Measurements from ENCODE around the gene BCL2L12.
A peak's percentile ranks its signal among the peaks of the same experiment; 100 is the strongest.

Gene BCL2L12

GRCh38 chr19:49664171-49665035 lies 1.3 kb upstream of the BCL2L12 start:
- DNase-seq = peak; percentile 42 to 78

DNA sequence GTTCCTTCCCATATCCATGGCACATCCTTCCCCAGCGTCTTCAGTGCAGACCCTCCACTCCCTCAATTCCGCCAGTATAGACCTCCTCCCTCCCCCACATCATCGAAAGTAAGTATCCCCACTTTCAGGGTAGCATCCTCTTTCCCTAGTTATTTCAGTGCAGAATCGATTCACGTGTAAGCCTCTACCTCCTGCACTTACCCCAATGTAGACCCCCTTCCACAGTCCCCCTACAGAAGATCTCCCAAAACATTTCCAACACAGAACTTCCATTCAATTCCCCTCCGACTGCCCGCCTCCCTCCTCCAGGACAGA lies 740 bp upstream of the BCL2L12 start:
- no peak for DNase-seq

GRCh38 chr19:49666120-49666444 lies 349 bp downstream of the BCL2L12 start:
- DNase-seq = no peak

DNA sequence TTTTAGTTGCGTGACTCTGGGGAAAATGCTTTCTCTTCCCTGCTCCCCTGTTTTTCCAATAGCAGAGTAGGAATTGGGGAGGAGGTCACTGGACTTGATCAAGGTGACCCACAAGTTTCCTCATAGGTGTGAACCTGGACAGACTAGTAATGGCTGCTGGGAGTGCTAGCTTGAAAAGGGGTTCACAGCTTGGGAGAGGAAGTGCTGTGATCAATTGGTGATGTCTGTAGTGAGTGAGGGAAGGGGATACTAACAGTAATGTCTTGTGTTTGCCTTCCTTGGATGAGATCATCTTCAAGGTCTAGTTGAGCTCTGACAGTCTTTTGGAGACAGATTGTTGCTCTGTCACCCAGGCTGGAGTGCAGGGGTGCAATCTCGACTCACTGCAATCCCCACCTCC lies 1.7 kb downstream of the BCL2L12 start:
- DNase-seq = no peak

GRCh38 chr19:49669516-49669915 lies 3.8 kb downstream of the BCL2L12 start:
- DNase-seq = no peak

- DNase-seq = peak; percentile 45 to 79
These were observed 6.6 kb downstream of the BCL2L12 start for GRCh38 chr19:49672131-49672919.

DNA sequence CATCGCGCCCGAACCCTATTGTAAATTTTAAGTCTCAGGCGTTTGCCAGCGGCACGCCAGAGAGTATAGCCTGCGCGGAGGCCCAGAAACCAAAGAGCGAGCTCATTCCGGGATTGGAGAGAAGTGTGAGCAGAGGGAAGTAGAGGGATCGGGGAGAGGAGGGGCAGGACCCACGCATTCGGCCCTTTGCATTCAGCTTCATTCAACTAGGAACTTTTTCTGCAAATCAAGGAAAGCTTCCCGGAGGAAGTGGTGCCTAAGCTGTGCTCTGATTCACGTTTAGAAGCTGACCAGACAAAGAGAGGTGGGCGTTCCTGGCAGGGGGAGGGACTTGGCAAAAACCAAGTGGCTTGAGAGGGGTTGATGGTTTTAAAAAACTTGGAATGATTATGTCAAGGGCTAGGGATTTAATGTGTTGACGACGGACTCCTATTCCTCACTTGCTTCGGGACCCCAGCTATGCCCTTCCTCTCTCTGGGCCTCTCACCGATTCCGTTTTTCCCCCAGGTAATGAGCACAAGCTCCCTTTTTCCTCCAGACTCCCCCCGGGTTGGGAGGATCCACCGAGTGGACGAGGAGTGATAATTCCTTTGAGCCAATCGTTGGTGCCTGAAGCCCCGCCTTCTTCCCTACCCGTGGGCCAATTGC lies 10.5 kb downstream of the BCL2L12 start:
- peak in 1 of 2 experiments; percentile 93 for DNase-seq

DNA sequence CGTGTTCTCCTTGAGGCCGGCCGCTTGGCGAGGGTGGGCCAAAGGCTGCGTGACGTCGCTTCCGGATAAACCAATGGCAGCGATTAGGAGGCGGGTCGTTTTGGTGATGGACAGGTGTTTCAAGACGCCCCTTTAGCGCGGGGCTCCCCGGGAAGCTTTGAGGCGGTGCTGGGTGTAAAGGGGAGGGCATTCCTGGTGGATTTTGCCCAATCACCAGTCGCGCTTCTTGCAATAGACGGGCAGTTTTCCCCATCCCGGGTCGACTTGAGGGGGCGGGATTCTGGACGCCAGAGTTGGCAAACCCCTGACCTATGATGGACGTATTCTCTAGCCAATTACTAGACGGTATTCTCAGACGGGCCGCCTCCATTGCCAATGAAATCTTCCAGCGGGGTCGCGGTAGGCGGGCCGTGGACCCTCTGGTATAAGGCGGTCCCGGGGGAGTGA lies 11.1 kb downstream of the BCL2L12 start:
- DNase-seq = peak; percentile 100

DNA sequence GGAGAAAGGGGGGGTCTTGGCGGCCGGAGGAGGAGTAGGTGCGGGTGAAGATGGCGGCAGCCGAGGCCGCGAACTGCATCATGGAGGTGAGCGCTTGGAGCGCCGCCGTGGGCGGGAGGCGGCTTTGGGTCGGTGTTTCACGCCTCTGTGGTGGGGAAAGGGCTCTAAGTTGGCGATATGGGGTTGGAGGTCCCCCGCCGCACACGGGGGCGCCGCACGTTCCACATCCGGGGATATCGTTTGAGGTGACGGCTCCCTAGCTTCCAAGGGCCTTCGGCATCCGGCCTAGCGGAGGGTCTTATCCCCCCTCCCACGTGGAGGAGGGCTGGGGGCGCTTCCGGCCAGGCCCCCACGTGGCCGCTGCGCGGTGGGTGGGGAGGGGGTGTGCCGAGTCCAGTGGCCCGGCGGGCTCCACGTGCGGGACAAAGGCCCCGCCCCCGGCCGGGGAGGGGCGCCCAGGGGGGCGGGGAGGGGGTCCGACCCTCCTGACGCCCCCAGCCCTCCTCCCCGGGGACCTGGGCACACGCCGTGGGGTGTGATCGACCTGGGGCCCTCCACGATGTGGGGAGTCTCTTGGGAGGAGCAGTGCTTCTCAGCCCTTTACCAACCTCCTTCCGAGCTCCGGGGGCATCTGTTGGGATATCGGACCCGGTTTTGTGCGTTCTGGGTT lies 11.6 kb downstream of the BCL2L12 start, which contains the start of gene PRMT1:
Gene PRMT1, plus strand, starts transcription at position 41 of the 670 bp plus-strand sequence. Its CDS starts 10 bp downstream, at position 51.
- peak; percentile 69 to 81 for DNase-seq

DNA sequence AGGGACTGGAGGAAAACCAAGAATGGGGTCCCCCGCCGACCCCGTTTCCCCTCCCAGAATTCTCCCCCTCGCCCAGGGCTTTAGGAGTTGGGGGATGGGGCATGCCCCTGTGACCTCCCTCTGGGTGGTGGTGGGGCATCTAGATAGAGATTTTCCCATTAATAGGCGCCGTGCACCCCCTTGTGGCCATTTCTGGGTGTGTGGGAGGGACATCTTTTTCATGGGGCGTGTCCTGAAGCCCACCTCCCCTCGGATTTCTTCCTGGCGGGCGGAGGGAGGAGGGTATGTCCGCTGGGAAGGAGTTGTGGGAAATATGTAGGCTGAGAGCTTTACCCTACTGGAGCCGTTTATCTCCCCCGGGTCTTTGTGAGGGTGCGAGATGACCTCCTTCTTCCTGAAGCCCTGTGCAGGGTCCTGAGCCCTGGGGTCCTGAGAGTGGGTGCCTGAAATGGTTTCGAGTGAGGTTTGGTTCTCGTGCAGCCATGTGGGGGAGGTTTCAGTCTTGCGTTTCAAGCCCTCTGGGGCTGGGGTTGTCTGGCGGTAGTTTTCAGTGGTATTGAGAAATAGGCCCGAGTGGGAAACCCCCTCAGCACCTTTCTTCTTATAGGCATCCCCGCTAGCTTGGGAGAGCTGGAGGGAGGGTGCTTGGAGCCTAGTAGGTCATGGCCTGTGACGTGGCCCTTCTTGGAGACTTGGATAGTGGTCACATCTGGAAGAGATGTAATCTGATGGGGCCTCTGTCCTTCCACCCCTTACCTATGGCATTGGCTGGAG lies 12.4 kb downstream of the BCL2L12 start:
- peak; percentile 78 to 86 for DNase-seq

GRCh38 chr19:49678985-49679770 lies 13.4 kb downstream of the BCL2L12 start:
- no peak for DNase-seq

- no peak for DNase-seq
These were observed 14.2 kb downstream of the BCL2L12 start for GRCh38 chr19:49679771-49680413.

DNA sequence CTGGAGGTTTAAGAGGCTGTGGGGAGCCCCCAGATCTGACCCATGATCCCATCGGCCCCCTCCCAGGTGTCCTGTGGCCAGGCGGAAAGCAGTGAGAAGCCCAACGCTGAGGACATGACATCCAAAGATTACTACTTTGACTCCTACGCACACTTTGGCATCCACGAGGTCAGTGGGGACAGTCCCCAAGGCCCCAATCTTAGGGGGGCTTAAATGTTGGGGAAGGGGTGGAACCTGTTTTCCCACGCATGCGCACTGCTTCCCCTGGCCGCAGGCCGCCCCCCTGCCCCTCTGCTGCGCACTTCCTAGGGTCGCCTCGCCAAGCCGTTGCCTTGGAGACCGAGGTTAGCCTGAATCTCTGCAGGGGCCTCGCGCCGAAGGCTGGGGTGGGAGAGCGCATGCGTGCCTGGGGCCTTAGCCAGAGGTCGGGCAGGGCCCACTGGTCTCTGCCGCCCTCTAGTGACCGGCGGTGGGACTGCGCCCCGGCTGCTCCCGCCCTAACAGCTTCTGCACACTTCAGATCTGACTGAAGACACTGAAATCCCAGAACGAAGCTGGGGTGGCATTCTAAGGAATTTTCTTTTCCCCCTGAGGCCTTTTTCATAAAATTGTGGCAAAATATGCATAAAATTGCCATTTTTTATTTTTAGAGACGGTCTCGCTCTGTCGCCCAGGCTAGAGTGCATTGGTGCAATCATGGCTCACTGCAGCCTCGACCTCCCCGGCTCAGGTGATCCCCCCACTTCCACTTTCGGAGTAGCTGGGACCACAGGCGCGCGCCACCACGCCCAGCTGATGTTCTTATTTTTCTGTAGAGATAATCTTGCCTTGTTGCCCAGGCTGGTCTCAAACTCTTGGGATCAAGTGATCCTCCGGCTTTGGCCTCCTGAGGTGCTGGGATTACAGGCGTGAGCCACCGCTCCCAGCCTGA lies 15.0 kb downstream of the BCL2L12 start:
- DNase-seq = peak; percentile 82 to 94

DNA sequence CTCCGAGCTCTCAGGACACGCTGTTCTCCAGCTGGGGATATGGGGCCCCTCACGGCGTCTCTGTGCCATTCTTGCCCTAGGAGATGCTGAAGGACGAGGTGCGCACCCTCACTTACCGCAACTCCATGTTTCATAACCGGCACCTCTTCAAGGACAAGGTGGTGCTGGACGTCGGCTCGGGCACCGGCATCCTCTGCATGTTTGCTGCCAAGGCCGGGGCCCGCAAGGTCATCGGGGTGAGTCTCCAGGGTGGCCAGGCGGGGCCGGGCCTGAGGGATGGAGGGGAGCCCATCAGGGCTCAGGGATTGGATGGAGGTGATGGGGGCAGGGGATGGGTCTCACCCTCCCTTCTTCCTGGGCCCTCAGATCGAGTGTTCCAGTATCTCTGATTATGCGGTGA lies 16.1 kb downstream of the BCL2L12 start:
- no peak for DNase-seq

- DNase-seq = no peak
These were observed 16.5 kb downstream of the BCL2L12 start for GRCh38 chr19:49682274-49682673.

DNA sequence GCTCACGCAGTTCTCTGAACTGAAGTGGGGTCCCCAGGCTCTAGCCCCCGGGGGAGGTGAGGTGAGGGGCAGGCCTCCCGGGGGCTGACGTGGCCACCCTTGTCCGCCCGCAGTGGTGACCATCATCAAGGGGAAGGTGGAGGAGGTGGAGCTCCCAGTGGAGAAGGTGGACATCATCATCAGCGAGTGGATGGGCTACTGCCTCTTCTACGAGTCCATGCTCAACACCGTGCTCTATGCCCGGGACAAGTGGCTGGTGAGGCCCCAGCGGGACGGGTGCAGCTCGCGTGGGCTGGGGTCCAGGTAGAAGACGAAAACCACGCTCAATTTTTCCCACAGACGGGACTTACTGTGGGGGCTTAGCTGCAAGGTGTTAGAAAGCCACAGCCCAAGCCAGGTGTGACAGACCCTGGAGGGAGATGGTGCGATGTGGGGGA lies 18.1 kb downstream of the BCL2L12 start:
- DNase-seq = no peak

- DNase-seq = no peak
These were observed 18.7 kb downstream of the BCL2L12 start for GRCh38 chr19:49684251-49684982.

DNA sequence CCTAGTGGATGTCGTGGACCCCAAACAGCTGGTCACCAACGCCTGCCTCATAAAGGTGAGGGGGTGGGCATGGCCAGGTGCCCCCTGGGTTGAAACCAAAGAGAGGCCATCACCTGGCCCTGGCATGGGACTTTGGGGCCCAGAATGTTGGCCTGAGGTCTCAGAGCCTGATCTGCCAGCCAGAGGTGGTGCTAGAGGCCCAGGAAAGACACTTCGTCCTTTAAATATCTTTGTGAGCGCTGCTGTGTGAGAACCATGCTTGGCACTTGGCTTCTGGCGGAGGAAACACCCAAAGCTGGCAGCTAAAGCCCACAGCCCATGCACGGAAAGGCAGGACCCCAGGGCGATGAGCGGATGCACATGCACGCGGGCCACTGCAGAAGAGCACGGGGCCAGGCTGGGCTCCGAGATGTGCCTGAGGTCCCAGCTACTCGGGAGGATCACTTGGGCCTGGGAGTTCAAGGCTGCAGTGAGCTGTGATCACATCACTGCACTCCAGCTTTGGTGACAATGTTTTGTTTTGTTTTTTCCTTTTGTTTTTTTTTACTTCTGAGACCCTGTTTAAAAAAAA lies 19.3 kb downstream of the BCL2L12 start:
- DNase-seq = no peak
